K562 (cell line): Measurements from ENCODE around the gene KCNJ13. TPM values are rescaled to one million over a fixed set of nuclear protein-coding genes. Genes with fewer than 3 reads are reported as not detected.

ENCODE experiments used
- ATAC-seq: fragments of 200-7000 bp; cut with Tn5 transposase; 3 replicates; pipeline ENCODE4 v1.9.1; 2020; ENCODE audit warnings: moderate library complexity
- BruUV-seq: library from RNA; stranded (reverse); fragments of 400-500 nt; replicated peaks from 2 replicates; lab custom pipeline; 2021; lab: Mats Ljungman, UMichigan
- CTCF ChIA-PET: fragments of 300-600 bp; formaldehyde crosslinking; extraction: SDS; loops from one replicate; lab custom pipeline; 2021; ENCODE audit warnings: low intra/inter-chr PET ratio; lab: Yijun Ruan, JAX
- POLR2A ChIA-PET: fragments of 300-600, 350-650 bp; sonication (Branson Sonifier 250); formaldehyde crosslinking; extraction: SDS; loops from one replicate; lab custom pipeline; 2021; ENCODE audit warnings: antibody characterized with exemption, inconsistent platforms; lab: Yijun Ruan, JAX
- DNase-seq, 4 experiments: peaks; one replicate each; pipeline versions ENCODE4 v3.0.0 to v3.0.0-alpha.2; 2011 to 2018; ENCODE audit warnings: low spot score in 3 of 4, mixed read lengths in 3 of 4; ENCODE audit errors: extremely low read depth in 1 of 4
- FAIRE-seq: peaks from 2 replicates; lab custom pipeline; 2011; peaks lifted over from hg19 to GRCh38; lab: Jason Lieb, UNC
- H2AFZ ChIP-seq: 2 replicates; pipeline ENCODE4 v1.6.0; 2011; ENCODE audit warnings: low read depth, low read length, control low read depth, inconsistent platforms
- H3K27ac ChIP-seq: fragments of 200-600 bp; 3 replicates; pipeline ENCODE4 v1.8.0; 2011; ENCODE audit warnings: low read depth, mild to moderate bottlenecking, control low read depth, inconsistent platforms, low read length, moderate library complexity, mixed read lengths; ENCODE audit errors: extremely low read depth
- H3K27me3 ChIP-seq, 2 experiments: fragments of 300-600 bp in 1 of 2; 2 replicates in 1 of 2; 3 replicates in 1 of 2; pipeline versions ENCODE4 v1.6.0 to v1.8.0; 2011; ENCODE audit warnings: inconsistent platforms in 2 of 2, low read length in 2 of 2, mild to moderate bottlenecking in 1 of 2, mixed read lengths in 1 of 2, moderate library complexity in 1 of 2; ENCODE audit not compliant: control insufficient read depth in 2 of 2, insufficient read depth in 2 of 2
- H3K36me3 ChIP-seq: fragments of 300-600 bp; 3 replicates; pipeline ENCODE4 v1.8.0; 2011; ENCODE audit warnings: mild to moderate bottlenecking, low read length, inconsistent platforms; ENCODE audit not compliant: control insufficient read depth, insufficient read depth
- H3K4me1 ChIP-seq, 2 experiments: fragments of 200-600 bp in 1 of 2; replicated peaks in 1 of 2; 2 replicates in 1 of 2; 3 replicates in 1 of 2; pipeline versions ENCODE4 v1.5.1 to v1.8.0; 2011; ENCODE audit warnings: inconsistent platforms in 2 of 2, low read length in 2 of 2, mild to moderate bottlenecking in 1 of 2, mixed read lengths in 1 of 2, moderate library complexity in 1 of 2; ENCODE audit not compliant: control insufficient read depth in 2 of 2, insufficient read depth in 2 of 2
- H3K4me2 ChIP-seq: 2 replicates; pipeline ENCODE4 v1.6.1; 2011; ENCODE audit warnings: low read length, control low read depth, inconsistent platforms, mixed read lengths; ENCODE audit not compliant: insufficient read depth
- H3K4me3 ChIP-seq: fragments of 200-600 bp; sonication (generic), shearing (Covaris generic); 2 replicates; pipeline ENCODE4 v1.5.1; 2016; ENCODE audit warnings: control low read depth, inconsistent platforms
- H3K79me2 ChIP-seq: fragments of 200-600 bp; 3 replicates; pipeline ENCODE4 v1.8.0; 2011; ENCODE audit warnings: low read length, inconsistent platforms; ENCODE audit not compliant: control insufficient read depth, insufficient read depth
- H3K9ac ChIP-seq, 2 experiments: 2 replicates each; pipeline versions ENCODE4 v1.6.0 to v1.6.1; 2011; ENCODE audit warnings: low read depth in 2 of 2, low read length in 2 of 2, control low read depth in 1 of 2, inconsistent platforms in 1 of 2, mild to moderate bottlenecking in 1 of 2, mixed read lengths in 1 of 2; ENCODE audit not compliant: insufficient read depth in 1 of 2
- H3K9me1 ChIP-seq: one replicate; pipeline ENCODE4 v1.6.0; 2011; ENCODE audit warnings: inconsistent platforms, mild to moderate bottlenecking, low read length, moderate library complexity; ENCODE audit not compliant: control insufficient read depth, insufficient read depth
- H3K9me3 ChIP-seq: replicated peaks from 2 replicates; pipeline ENCODE4 v1.5.1; 2011; ENCODE audit warnings: low read depth, low read length, inconsistent platforms; ENCODE audit not compliant: control insufficient read depth, insufficient read depth
- H4K20me1 ChIP-seq: replicated peaks from 2 replicates; pipeline ENCODE4 v1.6.1; 2011; ENCODE audit warnings: low read length, inconsistent platforms, mixed read lengths; ENCODE audit not compliant: control insufficient read depth, insufficient read depth
- ATF6 ChIP-seq: sonication (generic); formaldehyde crosslinking; IDR thresholded peaks from 2 replicates; pipeline ENCODE4 v1.4.0; 2020; ENCODE audit warnings: mild to moderate bottlenecking, missing genetic modification reagents
- BHLHE40 ChIP-seq: IDR thresholded peaks from 2 replicates; pipeline ENCODE4 v1.6.1; 2011; ENCODE audit warnings: low read length, improper control_type of control experiment
- CHCHD3 ChIP-seq: fragments of 250-450 bp; sonication (Bioruptor Pico); IDR thresholded peaks from 2 replicates; pipeline ENCODE4 v2.1.2; 2022; ENCODE audit warnings: mild to moderate bottlenecking
- HLTF ChIP-seq: fragments of 450-650 bp; IDR thresholded peaks from 2 replicates; pipeline ENCODE4 v1.6.1; 2016
- NEUROD1 ChIP-seq: fragments of 150-350 bp; IDR thresholded peaks from 2 replicates; pipeline ENCODE4 v1.6.1; 2014; ENCODE audit warnings: borderline replicate concordance, low read length, low read depth; ENCODE audit not compliant: partially characterized antibody
- PATZ1 ChIP-seq: fragments of 250-450 bp; sonication (Bioruptor Pico); IDR thresholded peaks from 2 replicates; pipeline ENCODE4 v1.5.0; 2020; ENCODE audit warnings: mild to moderate bottlenecking, borderline replicate concordance
- PCBP2 ChIP-seq: fragments of 200-400 bp; formaldehyde crosslinking; IDR thresholded peaks from 2 replicates; pipeline ENCODE4 v1.6.1; 2018; ENCODE audit warnings: low read length, low read depth, mild to moderate bottlenecking, moderate library complexity; ENCODE audit not compliant: poor library complexity, severe bottlenecking
- PHB2 ChIP-seq: fragments of 450-650 bp; IDR thresholded peaks from 2 replicates; pipeline ENCODE4 v1.6.1; 2017; ENCODE audit warnings: low read depth
- PHF8 ChIP-seq: fragments of 200-600 bp; sonication (generic); IDR thresholded peaks from 2 replicates; pipeline ENCODE4 v1.6.1; 2012; ENCODE audit warnings: mixed run types, mild to moderate bottlenecking, inconsistent platforms, low read length, moderate library complexity, borderline replicate concordance
- RFX1 ChIP-seq: fragments of 450-650 bp; IDR thresholded peaks from 2 replicates; pipeline ENCODE4 v1.6.1; 2016; ENCODE audit warnings: mild to moderate bottlenecking, moderate library complexity
- SRF ChIP-seq, 2 experiments: fragments of 250-450, 450-650 bp in 1 of 2; sonication (Bioruptor Pico) in 1 of 2; sonication (generic) in 1 of 2; formaldehyde crosslinking; IDR thresholded peaks; 2 replicates each; pipeline versions ENCODE4 v1.5.0 to v1.5.1; 2020 to 2022; ENCODE audit warnings: mild to moderate bottlenecking in 1 of 2, missing genetic modification reagents in 1 of 2
- TCF3 ChIP-seq: sonication (generic); formaldehyde crosslinking; IDR thresholded peaks from 2 replicates; pipeline ENCODE4 v1.4.0; 2020; ENCODE audit warnings: mild to moderate bottlenecking, missing genetic modification reagents
- ZBTB17 ChIP-seq: fragments of 450-650 bp; formaldehyde crosslinking; IDR thresholded peaks from 2 replicates; pipeline ENCODE4 v1.4.0; 2020; ENCODE audit warnings: mild to moderate bottlenecking
- ZC3H4 ChIP-seq: sonication (generic); formaldehyde crosslinking; IDR thresholded peaks from 2 replicates; pipeline ENCODE4 v1.9.0; 2021; ENCODE audit warnings: missing genetic modification reagents, borderline replicate concordance
- ZKSCAN3 ChIP-seq: fragments of 250-450 bp; sonication (Bioruptor Pico); IDR thresholded peaks from 2 replicates; pipeline ENCODE4 v1.4.0; 2020
- ZNF212 ChIP-seq: fragments of 450-650 bp; formaldehyde crosslinking; IDR thresholded peaks from 2 replicates; pipeline ENCODE4 v1.4.0; 2020; ENCODE audit warnings: mild to moderate bottlenecking
- ZNF707 ChIP-seq: fragments of 250-450 bp; sonication (Bioruptor Pico); conservative IDR thresholded peaks from 2 replicates; pipeline ENCODE4 v1.8.0; 2022; ENCODE audit warnings: inconsistent platforms, mild to moderate bottlenecking, moderate library complexity
- WGBS: fragments of 100-300 bp; shearing (Covaris generic); methylation state at CpG from one replicate; pipeline ENCODE4 v1.1.6; 2016; ENCODE audit warnings: low coverage, mixed read lengths; ENCODE audit not compliant: insufficient coverage; ENCODE audit errors: missing lambda C conversion rate; 5-methylcytosine and 5-hydroxymethylcytosine counted together
- in situ Hi-C: fragments of 300-500 bp; cut with MboI; formaldehyde crosslinking; loops from 4 replicates; pipeline ENCODE4 v1.15.0; 2018; ENCODE audit warnings: inconsistent platforms, mixed read lengths
- intact Hi-C: fragments of 100-400 bp; cut with micrococcal nuclease; formaldehyde crosslinking; loops from 2 replicates; pipeline ENCODE4 v1.14.2; 2022
- polyA plus RNA-seq, 8 experiments: library from polyadenylated mRNA; depleted of rRNA in 4 of 8; stranded (reverse) in 5 of 8; unstranded in 3 of 8; fragments of >200 nt; fragmentation: Nextera tagmentation in 2 of 8; fragmentation: Illumina TruSeq in 1 of 8; extraction: Ambion mirVana in 2 of 8; extraction: Trizol in 1 of 8; gene quantifications; 2 replicates each; pipeline versions ENCODE4 v1.2.1 to v1.2.3, GENCODE V29; 2011 to 2014; ENCODE audit warnings: inconsistent platforms in 1 of 8, missing spikeins in 1 of 8
- total RNA-seq, 7 experiments: library from RNA; depleted of rRNA in 6 of 7; stranded (reverse); fragments of >200 nt in 6 of 7; fragmentation: Illumina TruSeq in 2 of 7; extraction: Trizol in 2 of 7; gene quantifications; 2 replicates each; pipeline versions ENCODE4 v1.2.1 to v1.2.3, GENCODE V29; 2011 to 2021; ENCODE audit warnings: low replicate concordance in 1 of 7
- TF ChIP-seq, protein P1 (sequence below): fragments of 450-650 bp; IDR thresholded peaks from 2 replicates; pipeline ENCODE4 v1.6.1; 2018; ENCODE audit warnings: mild to moderate bottlenecking, low read depth; ENCODE audit not compliant: partially characterized antibody

Gene KCNJ13
- total and polyA plus RNA-seq, 9 of the 15 experiments (the other 6 are each of a cell fraction or from before 2014, with no cell fraction given) = 0.45 TPM; not detected in 8

DNA sequence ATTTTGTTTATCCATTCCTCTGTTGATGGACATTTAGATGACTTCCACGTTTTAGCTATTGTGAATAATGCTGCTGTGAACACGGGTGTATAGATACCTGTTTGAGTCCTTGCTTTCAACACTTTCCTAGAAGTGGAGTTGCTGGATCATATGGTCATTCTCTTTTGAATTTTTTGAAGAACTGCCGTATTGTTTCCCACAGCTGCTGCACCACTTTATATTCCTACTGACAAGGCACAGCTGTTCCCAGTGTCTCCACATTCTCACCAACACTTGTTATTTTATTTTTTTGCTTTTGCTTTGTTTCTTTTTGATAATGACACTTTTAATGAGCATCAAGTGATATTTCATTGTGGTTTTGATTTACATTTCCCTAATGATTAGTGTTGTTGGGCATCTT, 41.4 kb upstream of the KCNJ13 start:
- no peaks in the 10 kb centered on the region for H3K9me1 ChIP-seq
- no peak overlapping the region for H2AFZ ChIP-seq
- H3K4me1 ChIP-seq = no peaks in the 10 kb centered on the region
- ChIA-PET CTCF (no interaction called here), POLR2A (interaction anchor here (1.8 kb wide), 1 partner anchor 9 kb away, joined by 6 read pairs; no protein-coding TSS in a partner anchor)
- intact Hi-C loops = no loop called here
- peaks cover 66% of the 10 kb centered on the region for H3K36me3 ChIP-seq
- 76% methylated on average over 3 of the region's 3 CpGs for WGBS
- H3K27me3 ChIP-seq = no peaks in the 10 kb centered on the region
- DNase-seq (no peak), ATAC-seq (no peak), FAIRE-seq (no peak)
- H3K4me2 ChIP-seq = no peak overlapping the region
- H4K20me1 ChIP-seq = no peaks in the 10 kb centered on the region
- in situ Hi-C loops = no loop called here
- H3K27ac ChIP-seq = no peak overlapping the region
- H3K4me3 ChIP-seq = no peak overlapping the region
- no peak overlapping the region for H3K9ac ChIP-seq
- no peaks in the 10 kb centered on the region for H3K79me2 ChIP-seq
- BruUV-seq = no TSS peak
- H3K9me3 ChIP-seq = no peaks in the 10 kb centered on the region
- TF ChIP-seq SRF (CRISPR knock-in tag; IDR thresholded peaks at IDR 0.05) (no peak), PCBP2 (no peak), ZKSCAN3 (CRISPR knock-in tag) (no peak), HLTF (no peak), ZBTB17 (no peak), PHB2 (no peak), PATZ1 (CRISPR knock-in tag) (no peak), ZNF707 (CRISPR knock-in tag) (no peak), NEUROD1 (no peak), BHLHE40 (no peak), ZC3H4 (no peak), PHF8 (no peak), ZNF212 (no peak), TCF3 (no peak), RFX1 (no peak), CHCHD3 (CRISPR knock-in tag) (no peak), ATF6 (CRISPR knock-in tag) (no peak)
- TF ChIP-seq, protein P1, sequence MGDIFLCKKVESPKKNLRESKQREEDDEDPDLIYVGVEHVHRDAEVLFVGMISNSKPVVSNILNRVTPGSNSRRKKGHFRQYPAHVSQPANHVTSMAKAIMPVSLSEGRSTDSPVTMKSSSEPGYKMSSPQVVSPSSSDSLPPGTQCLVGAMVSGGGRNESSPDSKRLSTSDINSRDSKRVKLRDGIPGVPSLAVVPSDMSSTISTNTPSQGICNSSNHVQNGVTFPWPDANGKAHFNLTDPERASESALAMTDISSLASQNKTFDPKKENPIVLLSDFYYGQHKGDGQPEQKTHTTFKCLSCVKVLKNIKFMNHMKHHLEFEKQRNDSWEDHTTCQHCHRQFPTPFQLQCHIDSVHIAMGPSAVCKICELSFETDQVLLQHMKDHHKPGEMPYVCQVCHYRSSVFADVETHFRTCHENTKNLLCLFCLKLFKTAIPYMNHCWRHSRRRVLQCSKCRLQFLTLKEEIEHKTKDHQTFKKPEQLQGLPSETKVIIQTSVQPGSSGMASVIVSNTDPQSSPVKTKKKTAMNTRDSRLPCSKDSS = no peak
